GM23338 (cell line): Measurements from ENCODE around the gene TEAD2. TPM values are rescaled to one million over a fixed set of nuclear protein-coding genes. Genes with fewer than 3 reads are reported as not detected.

ENCODE experiments used
- ATAC-seq: fragments of 200-7000 bp; cut with Tn5 transposase; 3 replicates; pipeline ENCODE4 v1.9.1; 2020
- DNase-seq: peaks from one replicate; pipeline ENCODE4 v3.0.0-alpha.2; 2015; ENCODE audit warnings: low spot score
- H2AFZ ChIP-seq: fragments of 200-600 bp; sonication (generic); 2 replicates; pipeline ENCODE4 v1.8.0; 2016; ENCODE audit warnings: antibody characterized with exemption, mild to moderate bottlenecking, moderate library complexity
- H3F3A ChIP-seq: fragments of 200-600 bp; sonication (generic); replicated peaks from 2 replicates; pipeline ENCODE4 v1.8.0; 2017; ENCODE audit warnings: antibody characterized with exemption, mixed run types, low read depth
- H3K27ac ChIP-seq: fragments of 200-600 bp; sonication (generic); 2 replicates; pipeline ENCODE4 v1.6.1; 2016; ENCODE audit warnings: low read depth
- H3K27me3 ChIP-seq: fragments of 200-600 bp; sonication (generic); 2 replicates; pipeline ENCODE4 v1.8.0; 2016; ENCODE audit warnings: mild to moderate bottlenecking, mixed run types, moderate library complexity; ENCODE audit not compliant: insufficient read depth
- H3K36me3 ChIP-seq: fragments of 200-600 bp; sonication (generic); 2 replicates; pipeline ENCODE4 v1.8.0; 2016; ENCODE audit warnings: mild to moderate bottlenecking; ENCODE audit not compliant: insufficient read depth
- H3K4me1 ChIP-seq: fragments of 200-600 bp; sonication (generic); 2 replicates; pipeline ENCODE4 v1.8.0; 2016; ENCODE audit warnings: mild to moderate bottlenecking, moderate library complexity; ENCODE audit not compliant: insufficient read depth
- H3K4me2 ChIP-seq: fragments of 200-600 bp; sonication (generic); 2 replicates; pipeline ENCODE4 v1.7.1; 2017; ENCODE audit warnings: mixed run types
- H3K4me3 ChIP-seq: fragments of 200-600 bp; sonication (generic); 2 replicates; pipeline ENCODE4 v1.6.1; 2016; ENCODE audit warnings: mixed run types
- H3K79me2 ChIP-seq: fragments of 200-600 bp; sonication (generic); replicated peaks from 2 replicates; pipeline ENCODE4 v1.8.0; 2017; ENCODE audit warnings: mild to moderate bottlenecking; ENCODE audit not compliant: insufficient read depth
- H3K9me2 ChIP-seq: fragments of 200-600 bp; sonication (generic); 2 replicates; pipeline ENCODE4 v1.8.0; 2017; ENCODE audit not compliant: insufficient read depth
- H4K20me1 ChIP-seq: fragments of 200-600 bp; sonication (generic); replicated peaks from 2 replicates; pipeline ENCODE4 v1.8.0; 2017; ENCODE audit warnings: mild to moderate bottlenecking; ENCODE audit not compliant: insufficient read depth
- H3K27ac Mint-ChIP-seq: 2 replicates; pipeline ENCODE4 v1.8.0; 2020; ENCODE audit warnings: inconsistent platforms, mild to moderate bottlenecking, moderate library complexity, mixed read lengths
- H3K27me3 Mint-ChIP-seq: 3 replicates; pipeline ENCODE4 v1.8.0; 2022; ENCODE audit warnings: low read depth, mild to moderate bottlenecking, moderate library complexity, mixed read lengths, inconsistent platforms; ENCODE audit not compliant: insufficient read depth, poor library complexity
- H3K36me3 Mint-ChIP-seq: 3 replicates; pipeline ENCODE4 v1.8.0; 2021; ENCODE audit warnings: low read depth, mild to moderate bottlenecking, inconsistent platforms, moderate library complexity, mixed read lengths
- H3K4me1 Mint-ChIP-seq: 3 replicates; pipeline ENCODE4 v1.8.0; 2020; ENCODE audit warnings: mild to moderate bottlenecking, inconsistent platforms, mixed read lengths
- H3K4me3 Mint-ChIP-seq: 3 replicates; pipeline ENCODE4 v1.8.0; 2021; ENCODE audit warnings: moderate library complexity, mild to moderate bottlenecking, inconsistent platforms, mixed read lengths
- H3K9me3 Mint-ChIP-seq: 3 replicates; pipeline ENCODE4 v1.8.0; 2020; ENCODE audit warnings: moderate library complexity, mild to moderate bottlenecking, inconsistent platforms, mixed read lengths
- ZNF331 ChIP-seq: fragments of 250-450 bp; sonication (Bioruptor Pico); IDR thresholded peaks from 2 replicates; pipeline ENCODE4 v1.5.0; 2020; ENCODE audit warnings: low read depth, mild to moderate bottlenecking, moderate library complexity
- polyA plus RNA-seq: library from polyadenylated mRNA; unstranded; fragments of >200 nt; fragmentation: Nextera tagmentation; extraction: Ambion mirVana; gene quantifications from 2 replicates; pipeline ENCODE4 v1.2.1, GENCODE V29; 2016
- total RNA-seq: library from RNA; depleted of rRNA; stranded (reverse); fragments of >200 nt; shearing (Covaris generic); gene quantifications from 2 replicates; pipeline ENCODE4 v1.2.3, GENCODE V29; 2014
- TF ChIP-seq, protein P1 (sequence below): IDR thresholded peaks from one replicate; pipeline ENCODE4 v1.6.1; 2018; ENCODE audit warnings: antibody characterized with exemption; ENCODE audit not compliant: unreplicated experiment

The TEAD2 gene
- total and polyA plus RNA-seq, 2 experiments from 2014 or later = 30.3 to 82.5 TPM

DNA sequence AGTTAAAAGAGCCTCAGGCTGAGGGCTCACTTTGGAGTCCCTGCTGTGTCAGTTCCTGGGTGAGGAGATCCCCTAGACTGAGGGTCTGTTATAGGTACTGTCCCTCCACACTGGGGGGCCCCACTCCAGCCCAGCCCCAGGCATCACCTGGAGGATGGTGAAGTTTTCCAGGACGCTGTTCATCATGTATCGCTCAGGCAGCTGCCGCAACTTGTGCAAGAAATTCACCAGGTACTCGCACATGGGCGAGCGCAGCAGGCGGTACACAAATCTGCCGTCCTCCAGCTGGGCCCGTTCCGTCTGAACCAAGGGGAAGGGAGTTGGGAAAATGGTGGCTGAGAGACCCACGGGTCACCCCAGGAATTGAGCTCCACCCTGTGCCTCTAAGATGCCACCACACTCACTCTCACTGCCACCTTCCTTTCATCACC, 19.9 kb downstream of the TEAD2 start:
- Histone ChIP-seq H2AFZ (no peak overlapping the region), H3K79me2 (no peaks in the 10 kb centered on the region), H3K9me2 (no peaks in the 10 kb centered on the region), H3K36me3 (peaks cover 48% of the 10 kb centered on the region), H3K27ac (no peak overlapping the region), H4K20me1 (peaks cover 12% of the 10 kb centered on the region; the same call in 1 of the 2 replicates), H3K4me2 (no peak overlapping the region), H3K27me3 (peaks cover 7% of the 10 kb centered on the region), H3F3A (peaks cover 18% of the 10 kb centered on the region; the same call in 1 of the 2 replicates), H3K4me3 (no peak overlapping the region), H3K4me1 (peaks cover 13% of the 10 kb centered on the region)
- Mint-ChIP-seq H3K36me3 (peaks cover 76% of the 10 kb centered on the region), H3K27me3 (peaks cover 23% of the 10 kb centered on the region), H3K4me1 (peaks cover 18% of the 10 kb centered on the region), H3K27ac (peak overlapping the region; percentile 8; the same call in 1 of the 2 replicates), H3K4me3 (no peak overlapping the region), H3K9me3 (no peaks in the 10 kb centered on the region; the same call in 1 of the 3 replicates)
- TF ChIP-seq, protein P1, sequence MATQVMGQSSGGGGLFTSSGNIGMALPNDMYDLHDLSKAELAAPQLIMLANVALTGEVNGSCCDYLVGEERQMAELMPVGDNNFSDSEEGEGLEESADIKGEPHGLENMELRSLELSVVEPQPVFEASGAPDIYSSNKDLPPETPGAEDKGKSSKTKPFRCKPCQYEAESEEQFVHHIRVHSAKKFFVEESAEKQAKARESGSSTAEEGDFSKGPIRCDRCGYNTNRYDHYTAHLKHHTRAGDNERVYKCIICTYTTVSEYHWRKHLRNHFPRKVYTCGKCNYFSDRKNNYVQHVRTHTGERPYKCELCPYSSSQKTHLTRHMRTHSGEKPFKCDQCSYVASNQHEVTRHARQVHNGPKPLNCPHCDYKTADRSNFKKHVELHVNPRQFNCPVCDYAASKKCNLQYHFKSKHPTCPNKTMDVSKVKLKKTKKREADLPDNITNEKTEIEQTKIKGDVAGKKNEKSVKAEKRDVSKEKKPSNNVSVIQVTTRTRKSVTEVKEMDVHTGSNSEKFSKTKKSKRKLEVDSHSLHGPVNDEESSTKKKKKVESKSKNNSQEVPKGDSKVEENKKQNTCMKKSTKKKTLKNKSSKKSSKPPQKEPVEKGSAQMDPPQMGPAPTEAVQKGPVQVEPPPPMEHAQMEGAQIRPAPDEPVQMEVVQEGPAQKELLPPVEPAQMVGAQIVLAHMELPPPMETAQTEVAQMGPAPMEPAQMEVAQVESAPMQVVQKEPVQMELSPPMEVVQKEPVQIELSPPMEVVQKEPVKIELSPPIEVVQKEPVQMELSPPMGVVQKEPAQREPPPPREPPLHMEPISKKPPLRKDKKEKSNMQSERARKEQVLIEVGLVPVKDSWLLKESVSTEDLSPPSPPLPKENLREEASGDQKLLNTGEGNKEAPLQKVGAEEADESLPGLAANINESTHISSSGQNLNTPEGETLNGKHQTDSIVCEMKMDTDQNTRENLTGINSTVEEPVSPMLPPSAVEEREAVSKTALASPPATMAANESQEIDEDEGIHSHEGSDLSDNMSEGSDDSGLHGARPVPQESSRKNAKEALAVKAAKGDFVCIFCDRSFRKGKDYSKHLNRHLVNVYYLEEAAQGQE = no peak
- ATAC-seq = no peak
- no peak for DNase-seq

DNA sequence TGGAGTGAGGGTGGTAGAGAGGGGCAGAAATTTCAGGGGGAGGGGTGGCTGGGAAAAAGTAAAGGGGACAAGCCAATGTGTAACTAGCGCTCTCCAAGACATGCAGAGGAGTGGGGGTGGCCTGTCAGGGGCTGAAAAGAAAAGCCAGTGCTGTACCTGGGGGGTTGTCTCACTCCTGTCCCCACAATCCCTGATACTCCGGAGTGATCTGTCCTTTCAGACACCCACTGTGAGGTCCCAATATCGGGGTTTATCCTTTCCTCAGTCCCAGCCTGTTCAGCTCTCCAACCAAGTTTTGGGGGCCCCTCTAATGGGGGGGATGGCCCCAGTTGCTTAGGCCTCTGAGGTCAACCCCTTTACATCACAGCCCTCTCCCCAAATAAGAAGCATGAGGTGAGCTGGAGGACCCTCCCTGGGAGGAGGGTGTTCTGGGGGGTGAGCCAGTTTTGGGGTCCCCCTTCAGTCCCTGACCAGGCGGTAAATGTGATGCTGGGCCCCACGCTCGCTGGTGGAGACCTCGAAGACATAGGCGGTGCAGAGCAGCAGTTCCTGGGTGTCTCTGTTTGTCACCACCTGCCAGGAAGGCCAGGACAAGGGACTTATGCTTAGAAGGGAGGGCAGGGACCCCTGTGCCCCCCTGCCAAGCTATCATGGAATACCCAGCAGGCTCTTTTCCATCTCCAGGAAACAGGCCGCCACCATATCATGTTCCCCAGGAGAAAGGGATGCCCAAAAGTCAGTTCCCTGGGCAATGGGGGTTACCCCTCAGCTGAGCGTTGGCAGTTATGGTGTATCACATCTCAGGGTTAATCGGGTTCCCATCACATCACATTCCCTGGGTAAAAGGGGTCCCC, 21.1 kb downstream of the TEAD2 start:
- Histone ChIP-seq H3K27me3 (peaks cover 19% of the 10 kb centered on the region), H3K4me1 (peaks cover 15% of the 10 kb centered on the region), H3K4me3 (no peak overlapping the region), H3K4me2 (no peak overlapping the region), H3K9me2 (no peaks in the 10 kb centered on the region), H2AFZ (no peak overlapping the region), H3K36me3 (peaks cover 38% of the 10 kb centered on the region), H3K27ac (0 out of 2 replicates have a peak overlapping the region, but pooled peaks have one; percentile 79), H3F3A (peaks cover 19% of the 10 kb centered on the region; the same call in 1 of the 2 replicates), H4K20me1 (peaks cover 14% of the 10 kb centered on the region; the same call in 1 of the 2 replicates), H3K79me2 (no peaks in the 10 kb centered on the region)
- ATAC-seq = no peak
- peaks cover 18% of the 10 kb centered on the region for H3K4me1 Mint-ChIP-seq
- no peaks in the 10 kb centered on the region; the same call in 1 of the 3 replicates for H3K9me3 Mint-ChIP-seq
- DNase-seq = no peak
- H3K27ac Mint-ChIP-seq = no peak overlapping the region
- H3K4me3 Mint-ChIP-seq = no peak overlapping the region
- no peak for TF ChIP-seq ZNF331 (CRISPR knock-in tag)
- peaks cover 64% of the 10 kb centered on the region for H3K36me3 Mint-ChIP-seq
- peaks cover 31% of the 10 kb centered on the region for H3K27me3 Mint-ChIP-seq
